Mesenchymal stem cell (in vitro differentiated cells and primary cell): ENCODE data around the gene ATP5F1A. TPM values are rescaled to one million over a fixed set of nuclear protein-coding genes. Genes with fewer than 3 reads are reported as not detected.

Source experiments
- DNase-seq: peaks from one replicate; pipeline ENCODE4 v3.0.0-alpha.2; 2013
- H2AFZ ChIP-seq: one replicate; pipeline ENCODE4 v1.6.1; 2013; ENCODE audit warnings: low read depth, mild to moderate bottlenecking, control low read depth, inconsistent platforms, low read length, moderate library complexity
- H2AK5ac ChIP-seq: 2 replicates; pipeline ENCODE4 v1.6.1; 2013; ENCODE audit warnings: low read length, moderate library complexity, mild to moderate bottlenecking, inconsistent platforms; ENCODE audit not compliant: severe bottlenecking
- H2BK120ac ChIP-seq: one replicate; pipeline ENCODE4 v1.6.1; 2013; ENCODE audit warnings: low read depth, mild to moderate bottlenecking, inconsistent platforms, low read length, moderate library complexity
- H2BK12ac ChIP-seq, 2 experiments: one replicate each; pipeline ENCODE4 v1.6.1; 2013; ENCODE audit warnings: inconsistent platforms in 2 of 2, low read length in 2 of 2, mild to moderate bottlenecking in 2 of 2, moderate library complexity in 2 of 2, control low read depth in 1 of 2
- H2BK15ac ChIP-seq: one replicate; pipeline ENCODE4 v1.6.1; 2013; ENCODE audit warnings: mild to moderate bottlenecking, low read depth, inconsistent platforms; ENCODE audit not compliant: poor library complexity, severe bottlenecking
- H2BK5ac ChIP-seq: 2 replicates; pipeline ENCODE4 v1.6.1; 2013; ENCODE audit warnings: low read depth, mild to moderate bottlenecking, low read length, control low read depth, inconsistent platforms; ENCODE audit not compliant: poor library complexity, severe bottlenecking
- H3K14ac ChIP-seq, 2 experiments: one replicate each; pipeline ENCODE4 v1.6.1; 2013; ENCODE audit warnings: inconsistent platforms in 2 of 2, low read length in 2 of 2, control low read depth in 1 of 2, mild to moderate bottlenecking in 1 of 2, moderate library complexity in 1 of 2
- H3K18ac ChIP-seq, 2 experiments: one replicate each; pipeline ENCODE4 v1.6.1; 2013; ENCODE audit warnings: inconsistent platforms in 2 of 2, low read length in 2 of 2, control low read depth in 1 of 2, low read depth in 1 of 2, mild to moderate bottlenecking in 1 of 2
- H3K23ac ChIP-seq, 2 experiments: one replicate each; pipeline ENCODE4 v1.6.1; 2013; ENCODE audit warnings: inconsistent platforms in 2 of 2, low read length in 2 of 2, mild to moderate bottlenecking in 2 of 2, moderate library complexity in 2 of 2, control low read depth in 1 of 2
- H3K27ac ChIP-seq: 2 replicates; pipeline ENCODE4 v1.5.1; 2013; ENCODE audit warnings: mild to moderate bottlenecking, moderate library complexity, low read length, control low read depth, inconsistent platforms; ENCODE audit not compliant: poor library complexity, severe bottlenecking
- H3K27me3 ChIP-seq, 2 experiments: 2 replicates each; pipeline versions ENCODE4 v1.6.1 to v1.7.0; 2013; ENCODE audit warnings: low read length in 2 of 2, mild to moderate bottlenecking in 2 of 2, moderate library complexity in 2 of 2, control low read depth in 1 of 2, inconsistent platforms in 1 of 2; ENCODE audit not compliant: control insufficient read depth in 1 of 2, insufficient read depth in 1 of 2
- H3K36me3 ChIP-seq, 2 experiments: 2 replicates each; pipeline versions ENCODE4 v1.6.1 to v1.7.0; 2013; ENCODE audit warnings: low read length in 2 of 2, control low read depth in 1 of 2, inconsistent platforms in 1 of 2, low read depth in 1 of 2, mild to moderate bottlenecking in 1 of 2; ENCODE audit not compliant: insufficient read depth in 2 of 2, control insufficient read depth in 1 of 2
- H3K4ac ChIP-seq, 2 experiments: one replicate each; pipeline ENCODE4 v1.6.1; 2013; ENCODE audit warnings: inconsistent platforms in 2 of 2, low read length in 2 of 2, mild to moderate bottlenecking in 2 of 2, moderate library complexity in 2 of 2, control low read depth in 1 of 2, low read depth in 1 of 2
- H3K4me1 ChIP-seq: 2 replicates; pipeline ENCODE4 v1.6.1; 2013; ENCODE audit warnings: low read depth, low read length, control low read depth; ENCODE audit not compliant: control insufficient read depth, insufficient read depth
- H3K4me2 ChIP-seq: 2 replicates; pipeline ENCODE4 v1.6.1; 2013; ENCODE audit warnings: low read length, mild to moderate bottlenecking, inconsistent platforms; ENCODE audit not compliant: poor library complexity, severe bottlenecking
- H3K4me3 ChIP-seq, 2 experiments: 2 replicates each; pipeline versions ENCODE4 v1.5.1 to v1.7.0; 2013; ENCODE audit warnings: low read length in 2 of 2, mild to moderate bottlenecking in 2 of 2, control low read depth in 1 of 2, low read depth in 1 of 2; ENCODE audit not compliant: insufficient read depth in 1 of 2
- H3K79me1 ChIP-seq: replicated peaks from 2 replicates; pipeline ENCODE4 v1.6.1; 2013; ENCODE audit warnings: mild to moderate bottlenecking, control low read depth, low read length, inconsistent platforms; ENCODE audit not compliant: poor library complexity, severe bottlenecking
- H3K9ac ChIP-seq: 2 replicates; pipeline ENCODE4 v1.7.0; 2013; ENCODE audit warnings: mild to moderate bottlenecking, low read length, moderate library complexity
- H3K9me3 ChIP-seq: 2 replicates; pipeline ENCODE4 v1.7.0; 2013; ENCODE audit warnings: mild to moderate bottlenecking, low read length; ENCODE audit not compliant: control insufficient read depth
- H4K8ac ChIP-seq: one replicate; pipeline ENCODE4 v1.6.1; 2013; ENCODE audit warnings: inconsistent platforms, mild to moderate bottlenecking, low read length, moderate library complexity
- H4K91ac ChIP-seq: one replicate; pipeline ENCODE4 v1.6.1; 2013; ENCODE audit warnings: mild to moderate bottlenecking, low read length, inconsistent platforms
- WGBS: methylation state at CpG from one replicate; pipeline ENCODE4 v1.1.7; 2013; ENCODE audit warnings: mixed read lengths; 5-methylcytosine and 5-hydroxymethylcytosine counted together
- polyA plus RNA-seq, 2 experiments: library from polyadenylated mRNA; stranded (reverse); fragments of 200-250 nt; gene quantifications; one replicate each; pipeline ENCODE4 v1.2.3, GENCODE V29; 2013

Gene ATP5F1A
- polyA plus RNA-seq (2013, experiment 1 of 2): 316 TPM
- polyA plus RNA-seq (2013, experiment 2 of 2): 324 TPM

DNA sequence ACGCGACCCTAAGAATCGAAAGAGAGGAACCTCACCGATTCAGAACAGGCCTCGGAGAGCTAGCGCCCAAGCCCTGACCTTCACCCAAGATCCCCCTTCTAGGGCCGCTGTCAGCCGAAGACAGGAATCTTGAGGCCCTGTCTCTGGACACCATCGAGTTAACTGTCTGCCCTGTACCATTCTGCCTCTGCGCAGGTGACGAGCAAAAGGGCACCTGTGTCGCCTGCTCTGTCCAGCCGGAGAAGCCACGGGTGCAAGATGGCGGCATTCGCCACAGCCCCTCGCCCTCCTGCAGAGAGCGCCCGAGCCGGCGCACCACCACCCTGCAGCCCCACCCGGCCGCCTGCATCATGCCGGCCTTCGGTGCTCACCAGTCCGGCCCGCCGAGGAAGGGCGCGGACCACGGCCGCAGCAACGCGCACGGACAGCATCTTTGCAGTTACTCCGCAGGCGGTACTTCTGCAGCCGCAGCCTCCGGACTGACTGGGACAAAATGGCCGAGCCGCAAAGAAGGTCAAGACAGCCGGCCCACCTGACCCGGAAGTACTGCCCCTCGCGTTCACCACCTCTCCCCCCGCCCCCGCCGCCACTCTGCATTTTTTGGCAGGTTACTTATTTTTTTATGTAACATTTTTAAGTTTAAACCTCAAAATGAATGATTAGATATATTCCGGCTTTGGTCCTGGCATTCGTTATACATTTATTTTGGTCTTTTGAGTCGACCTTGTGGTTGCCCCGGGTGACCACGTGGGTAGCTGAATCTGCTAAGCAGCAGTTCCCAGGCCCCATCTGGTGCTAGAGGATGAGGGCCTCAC, at the start of gene ATP5F1A:
Gene ATP5F1A (minus strand): TSS at position 496 of the 815 bp plus-strand sequence. CDS start 65 bp downstream, at position 431.
- Histone ChIP-seq H3K23ac (peak within 1 kb of the TSS; percentile 71 to 85), H3K9me3 (no peaks in the 10 kb centered on the region), H2AK5ac (peak within 1 kb of the TSS; percentile 84), H4K8ac (peak within 1 kb of the TSS; percentile 97), H2BK12ac (peak within 1 kb of the TSS in 1 of 2 experiments; percentile 43), H3K4me3 (peak within 1 kb of the TSS; percentile 99 to 100), H3K18ac (peak within 1 kb of the TSS; percentile 98 to 100), H2BK15ac (peak within 1 kb of the TSS; percentile 12), H3K4me2 (peak within 1 kb of the TSS; percentile 81), H3K9ac (peak within 1 kb of the TSS; percentile 99), H2AFZ (peak within 1 kb of the TSS; percentile 85), H3K27ac (peak within 1 kb of the TSS; percentile 85), H3K14ac (peak within 1 kb of the TSS in 1 of 2 experiments; percentile 99), H2BK120ac (peak within 1 kb of the TSS; percentile 71), H3K4me1 (peaks cover 13% of the 10 kb centered on the region), H3K36me3 (peaks cover 13 to 19% of the 10 kb centered on the region in 2 experiments), H4K91ac (peak within 1 kb of the TSS; percentile 98), H3K79me1 (peaks cover 3% of the 10 kb centered on the region), H3K4ac (peak within 1 kb of the TSS; percentile 93 to 98), H2BK5ac (peak within 1 kb of the TSS; percentile 83), H3K27me3 (no peaks in the 10 kb centered on the region)
- peak; percentile 89 for DNase-seq
- WGBS: under 1% methylated on average over 46 of the region's 53 CpGs

DNA sequence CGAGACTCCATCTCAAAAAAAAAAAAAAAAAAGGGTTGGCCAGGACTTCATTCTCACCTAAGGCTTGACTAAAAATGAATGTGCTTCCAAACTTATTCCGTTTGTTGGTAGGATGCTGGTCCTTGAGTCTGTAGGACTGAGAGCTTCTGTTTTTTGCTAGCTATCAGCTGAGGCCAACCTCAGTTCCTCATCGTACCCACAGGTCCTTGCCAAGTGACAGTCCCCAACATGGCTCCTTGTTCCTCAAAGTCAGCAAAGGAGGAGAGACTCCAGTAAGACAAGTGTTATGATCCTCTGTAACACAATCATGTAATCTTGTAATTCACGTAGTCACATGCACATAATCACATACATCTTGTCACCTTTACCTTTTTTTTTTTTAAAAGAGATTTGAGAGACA, 43.1 kb upstream of the ATP5F1A start:
- no peak overlapping the region for H3K4ac ChIP-seq
- no peak for DNase-seq
- no peak overlapping the region for H3K27ac ChIP-seq
- H3K79me1 ChIP-seq: no peaks in the 10 kb centered on the region
- no peak overlapping the region for H4K8ac ChIP-seq
- H3K18ac ChIP-seq: no peak overlapping the region
- no peak overlapping the region for H2BK120ac ChIP-seq
- no peaks in the 10 kb centered on the region for H3K36me3 ChIP-seq
- peaks cover 5% of the 10 kb centered on the region for H3K4me1 ChIP-seq
- H3K14ac ChIP-seq: no peak overlapping the region
- no peak overlapping the region for H2AK5ac ChIP-seq
- no peak overlapping the region for H2BK5ac ChIP-seq
- no peak overlapping the region for H4K91ac ChIP-seq
- H3K27me3 ChIP-seq: no peaks in the 10 kb centered on the region
- WGBS: 100% methylated on average over 3 of the region's 4 CpGs
- H3K23ac ChIP-seq: no peak overlapping the region
- H3K4me3 ChIP-seq: no peak overlapping the region
- H2AFZ ChIP-seq: no peak overlapping the region
- no peak overlapping the region for H2BK12ac ChIP-seq
- H3K4me2 ChIP-seq: no peak overlapping the region
- H3K9me3 ChIP-seq: no peaks in the 10 kb centered on the region
- no peak overlapping the region for H3K9ac ChIP-seq
- no peak overlapping the region for H2BK15ac ChIP-seq

DNA sequence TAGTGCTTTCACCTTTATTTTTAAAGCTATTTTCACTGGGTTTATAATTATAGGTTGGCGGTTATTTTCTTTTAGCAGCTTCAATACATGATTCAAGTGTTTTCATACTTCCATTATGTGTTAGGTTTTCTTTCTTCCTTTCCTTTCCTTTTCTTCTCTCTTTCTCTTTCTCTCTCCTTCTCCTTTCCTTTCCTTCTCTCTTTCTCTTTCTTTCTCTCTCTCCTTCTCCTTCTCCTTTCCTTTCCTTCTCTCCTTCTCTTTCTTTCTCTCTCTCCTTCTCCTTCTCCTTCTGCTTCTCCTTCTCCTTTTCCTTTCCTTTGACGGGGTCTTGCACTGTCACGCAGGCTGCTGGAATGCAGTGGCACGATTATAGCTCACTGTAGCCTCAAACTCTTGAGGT, 42.1 kb upstream of the ATP5F1A start:
- Histone ChIP-seq H3K4me1 (peaks cover 5% of the 10 kb centered on the region), H3K4me2 (no peak overlapping the region), H3K79me1 (no peaks in the 10 kb centered on the region), H2AFZ (no peak overlapping the region), H2BK15ac (no peak overlapping the region), H3K23ac (no peak overlapping the region), H3K14ac (no peak overlapping the region), H2AK5ac (no peak overlapping the region), H3K4ac (no peak overlapping the region), H4K8ac (no peak overlapping the region), H3K27ac (no peak overlapping the region), H3K36me3 (peaks cover 0 to 2% of the 10 kb centered on the region in 2 experiments), H4K91ac (no peak overlapping the region), H3K9ac (no peak overlapping the region), H3K27me3 (no peaks in the 10 kb centered on the region), H2BK12ac (no peak overlapping the region), H2BK120ac (no peak overlapping the region), H3K9me3 (no peaks in the 10 kb centered on the region), H3K18ac (no peak overlapping the region), H3K4me3 (no peak overlapping the region), H2BK5ac (no peak overlapping the region)
- WGBS: over 99% methylated on average over 3 of the region's 4 CpGs
- DNase-seq: no peak

DNA sequence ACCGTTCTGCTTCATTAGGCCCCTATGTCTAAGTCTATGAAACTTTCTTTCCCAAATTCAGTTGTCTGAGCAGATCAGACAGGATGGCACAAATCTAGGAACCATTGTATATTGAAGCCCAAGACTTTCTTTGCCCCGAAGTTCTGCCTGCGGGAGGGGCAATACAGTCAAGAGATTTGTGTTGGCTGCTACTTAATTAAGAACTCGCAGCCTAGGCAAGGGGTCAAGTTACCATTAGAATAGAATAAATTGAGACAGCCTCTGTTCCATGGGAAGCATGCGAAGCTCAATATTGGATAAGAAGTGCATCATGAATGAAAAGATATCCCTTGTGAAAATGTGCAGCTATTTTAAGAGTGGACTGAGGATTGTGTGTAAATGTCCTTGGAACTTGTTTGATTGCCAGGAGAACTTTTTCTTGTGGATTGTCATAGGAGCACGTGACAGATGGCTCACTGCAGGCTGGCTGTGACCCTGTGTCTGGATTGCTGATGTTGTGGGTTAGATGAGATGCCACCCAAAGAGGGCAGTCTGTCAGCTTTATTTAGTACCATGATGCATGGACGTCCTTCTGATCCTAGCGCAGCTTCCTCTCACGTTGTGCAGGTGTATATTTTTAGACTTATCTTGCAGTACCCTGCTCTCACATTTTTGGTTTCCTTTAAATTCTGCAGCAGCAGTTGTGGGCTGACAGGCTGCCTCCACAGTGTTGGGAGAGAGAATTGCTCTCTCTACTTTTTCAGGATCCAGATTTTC, 37.0 kb upstream of the ATP5F1A start:
- no peak overlapping the region for H3K4me2 ChIP-seq
- H2BK15ac ChIP-seq: no peak overlapping the region
- no peak overlapping the region for H3K4ac ChIP-seq
- DNase-seq: no peak
- H4K8ac ChIP-seq: no peak overlapping the region
- no peaks in the 10 kb centered on the region for H3K27me3 ChIP-seq
- H3K9me3 ChIP-seq: no peaks in the 10 kb centered on the region
- no peak overlapping the region for H3K4me3 ChIP-seq
- no peaks in the 10 kb centered on the region for H3K4me1 ChIP-seq
- H2BK120ac ChIP-seq: peak overlapping the region; percentile 49
- H3K79me1 ChIP-seq: no peaks in the 10 kb centered on the region
- H4K91ac ChIP-seq: no peak overlapping the region
- H3K14ac ChIP-seq: no peak overlapping the region
- H3K36me3 ChIP-seq: peaks cover 5 to 12% of the 10 kb centered on the region in 2 experiments
- no peak overlapping the region for H2AK5ac ChIP-seq
- no peak overlapping the region for H2BK5ac ChIP-seq
- no peak overlapping the region for H2BK12ac ChIP-seq
- no peak overlapping the region for H3K9ac ChIP-seq
- no peak overlapping the region for H3K23ac ChIP-seq
- H3K27ac ChIP-seq: no peak overlapping the region
- no peak overlapping the region for H3K18ac ChIP-seq
- WGBS: 85% methylated on average over 9 of the region's 9 CpGs
- H2AFZ ChIP-seq: no peak overlapping the region
